Astrocyte (in vitro differentiated cells and primary cell): ENCODE results near the gene GRIK3. TPM values are rescaled to one million over a fixed set of nuclear protein-coding genes. Genes with fewer than 3 reads are reported as not detected.

ENCODE experiments used
- DNase-seq: peaks from one replicate; pipeline ENCODE4 v3.0.0-alpha.2; 2010; ENCODE audit warnings: low read depth
- FAIRE-seq: peaks from 2 replicates; lab custom pipeline; 2011; peaks lifted over from hg19 to GRCh38; lab: Jason Lieb, UNC
- H2AFZ ChIP-seq: 2 replicates; pipeline ENCODE4 v1.6.0; 2012; ENCODE audit warnings: low read depth, low read length, inconsistent platforms
- H3K27ac ChIP-seq: 2 replicates; pipeline ENCODE4 v1.5.1; 2011; ENCODE audit warnings: low read depth, low read length, inconsistent platforms
- H3K27me3 ChIP-seq: 2 replicates; pipeline ENCODE4 v1.6.0; 2011; ENCODE audit warnings: low read length, inconsistent platforms; ENCODE audit not compliant: insufficient read depth
- H3K36me3 ChIP-seq: 2 replicates; pipeline ENCODE4 v1.5.1; 2011; ENCODE audit warnings: low read length, inconsistent platforms; ENCODE audit not compliant: insufficient read depth
- H3K4me1 ChIP-seq: 2 replicates; pipeline ENCODE4 v1.5.1; 2011; ENCODE audit warnings: low read length, inconsistent platforms; ENCODE audit not compliant: insufficient read depth
- H3K4me2 ChIP-seq: 2 replicates; pipeline ENCODE4 v1.6.0; 2012; ENCODE audit warnings: low read length, inconsistent platforms
- H3K4me3 ChIP-seq: 2 replicates; pipeline ENCODE4 v1.5.1; 2011; ENCODE audit warnings: low read depth, mild to moderate bottlenecking, low read length, inconsistent platforms; ENCODE audit not compliant: insufficient read depth
- H3K79me2 ChIP-seq: 2 replicates; pipeline ENCODE4 v1.6.0; 2012; ENCODE audit warnings: mild to moderate bottlenecking, low read length, inconsistent platforms; ENCODE audit not compliant: insufficient read depth
- H3K9ac ChIP-seq: 2 replicates; pipeline ENCODE4 v1.6.0; 2012; ENCODE audit warnings: mild to moderate bottlenecking, low read length, inconsistent platforms
- H3K9me3 ChIP-seq: 2 replicates; pipeline ENCODE4 v1.5.1; 2012; ENCODE audit warnings: low read depth, mild to moderate bottlenecking, low read length, inconsistent platforms; ENCODE audit not compliant: insufficient read depth
- H4K20me1 ChIP-seq: 2 replicates; pipeline ENCODE4 v1.6.0; 2012; ENCODE audit warnings: low read length, inconsistent platforms; ENCODE audit not compliant: insufficient read depth
- H3K27ac Mint-ChIP-seq: one replicate; pipeline ENCODE4 v1.8.0; 2021; ENCODE audit warnings: mild to moderate bottlenecking, mixed read lengths; ENCODE audit not compliant: unreplicated experiment
- H3K27me3 Mint-ChIP-seq: one replicate; pipeline ENCODE4 v1.8.0; 2021; ENCODE audit warnings: low read depth, mixed read lengths; ENCODE audit not compliant: unreplicated experiment
- H3K36me3 Mint-ChIP-seq: one replicate; pipeline ENCODE4 v1.8.0; 2021; ENCODE audit warnings: low read depth, mixed read lengths; ENCODE audit not compliant: unreplicated experiment
- H3K4me1 Mint-ChIP-seq: one replicate; pipeline ENCODE4 v1.8.0; 2021; ENCODE audit warnings: low read depth, mixed read lengths; ENCODE audit not compliant: unreplicated experiment
- H3K4me3 Mint-ChIP-seq: one replicate; pipeline ENCODE4 v1.8.0; 2021; ENCODE audit warnings: mild to moderate bottlenecking, moderate library complexity, mixed read lengths; ENCODE audit not compliant: unreplicated experiment
- H3K9me3 Mint-ChIP-seq: one replicate; pipeline ENCODE4 v1.8.0; 2021; ENCODE audit warnings: mild to moderate bottlenecking, mixed read lengths; ENCODE audit not compliant: unreplicated experiment
- EZH2 ChIP-seq: IDR thresholded peaks from 2 replicates; pipeline ENCODE4 v1.6.1; 2012; ENCODE audit warnings: mild to moderate bottlenecking, low read length, inconsistent platforms; ENCODE audit not compliant: insufficient read depth
- total RNA-seq: library from RNA; stranded (reverse); gene quantifications from 2 replicates; pipeline ENCODE4 v1.2.1, GENCODE V29; 2021
- TF ChIP-seq, protein P1 (sequence below): IDR thresholded peaks from 2 replicates; pipeline ENCODE4 v1.5.1; 2011; ENCODE audit warnings: low read depth, mild to moderate bottlenecking, inconsistent platforms, low read length, moderate library complexity; ENCODE audit not compliant: insufficient read depth

GRIK3 gene
- total RNA-seq, 1 donor from 2014 or later: 0.16 TPM

DNA sequence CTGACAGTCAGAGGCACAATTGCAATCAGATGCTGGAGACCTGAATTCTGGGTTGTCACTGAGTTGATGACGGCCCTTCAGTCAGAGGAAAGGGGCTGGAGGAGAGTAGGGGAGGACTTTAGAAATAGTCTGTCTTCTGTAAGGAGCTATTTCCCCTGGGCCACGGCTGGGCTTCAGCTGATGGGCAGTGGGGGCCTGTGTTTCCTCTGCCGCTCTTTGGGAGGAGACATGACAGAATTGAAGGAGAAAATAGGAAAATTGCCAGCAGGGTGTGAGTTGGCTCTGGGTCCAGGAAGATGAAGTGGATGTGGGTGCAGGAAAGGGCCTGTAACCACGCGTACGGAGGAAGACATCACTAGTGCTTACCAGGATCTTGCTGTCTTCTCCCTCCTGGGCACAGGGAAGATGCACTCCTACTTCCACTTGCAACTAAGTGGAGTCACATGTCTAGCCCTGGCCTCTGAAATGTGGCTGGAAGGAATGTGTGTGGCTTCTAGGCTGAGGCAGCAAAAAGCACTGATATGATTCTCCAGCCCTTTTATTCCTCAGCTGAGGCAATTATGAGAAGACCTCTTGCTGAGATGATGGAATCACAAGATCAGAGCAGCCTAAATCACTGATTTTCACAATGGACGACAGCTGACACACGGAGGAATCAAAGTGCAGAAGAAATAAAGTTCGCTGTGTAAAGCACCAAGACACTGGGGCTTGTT, 250.0 kb downstream of the GRIK3 start:
- H3K4me2 ChIP-seq: no peak overlapping the region
- no peaks in the 10 kb centered on the region for H3K9me3 ChIP-seq
- Mint-ChIP-seq H3K27ac (no peak overlapping the region), H3K36me3 (no peaks in the 10 kb centered on the region), H3K9me3 (no peaks in the 10 kb centered on the region), H3K4me1 (peaks cover 8% of the 10 kb centered on the region), H3K27me3 (peaks cover 57% of the 10 kb centered on the region), H3K4me3 (no peak overlapping the region)
- no peaks in the 10 kb centered on the region for H3K4me1 ChIP-seq
- no peaks in the 10 kb centered on the region for H4K20me1 ChIP-seq
- no peak for FAIRE-seq
- no peak for TF ChIP-seq EZH2
- TF ChIP-seq, protein P1, sequence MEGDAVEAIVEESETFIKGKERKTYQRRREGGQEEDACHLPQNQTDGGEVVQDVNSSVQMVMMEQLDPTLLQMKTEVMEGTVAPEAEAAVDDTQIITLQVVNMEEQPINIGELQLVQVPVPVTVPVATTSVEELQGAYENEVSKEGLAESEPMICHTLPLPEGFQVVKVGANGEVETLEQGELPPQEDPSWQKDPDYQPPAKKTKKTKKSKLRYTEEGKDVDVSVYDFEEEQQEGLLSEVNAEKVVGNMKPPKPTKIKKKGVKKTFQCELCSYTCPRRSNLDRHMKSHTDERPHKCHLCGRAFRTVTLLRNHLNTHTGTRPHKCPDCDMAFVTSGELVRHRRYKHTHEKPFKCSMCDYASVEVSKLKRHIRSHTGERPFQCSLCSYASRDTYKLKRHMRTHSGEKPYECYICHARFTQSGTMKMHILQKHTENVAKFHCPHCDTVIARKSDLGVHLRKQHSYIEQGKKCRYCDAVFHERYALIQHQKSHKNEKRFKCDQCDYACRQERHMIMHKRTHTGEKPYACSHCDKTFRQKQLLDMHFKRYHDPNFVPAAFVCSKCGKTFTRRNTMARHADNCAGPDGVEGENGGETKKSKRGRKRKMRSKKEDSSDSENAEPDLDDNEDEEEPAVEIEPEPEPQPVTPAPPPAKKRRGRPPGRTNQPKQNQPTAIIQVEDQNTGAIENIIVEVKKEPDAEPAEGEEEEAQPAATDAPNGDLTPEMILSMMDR: no peak
- no peak overlapping the region for H3K4me3 ChIP-seq
- no peaks in the 10 kb centered on the region for H3K27me3 ChIP-seq
- no peak overlapping the region for H3K9ac ChIP-seq
- H2AFZ ChIP-seq: no peak overlapping the region
- no peaks in the 10 kb centered on the region for H3K79me2 ChIP-seq
- DNase-seq: no peak
- H3K36me3 ChIP-seq: no peaks in the 10 kb centered on the region
- H3K27ac ChIP-seq: no peak overlapping the region

GRCh38 chr1:36783475-36783874, 250.8 kb downstream of the GRIK3 start:
- Mint-ChIP-seq H3K27ac (peak overlapping the region; percentile 26), H3K4me3 (no peak overlapping the region), H3K9me3 (no peaks in the 10 kb centered on the region), H3K27me3 (peaks cover 55% of the 10 kb centered on the region), H3K36me3 (no peaks in the 10 kb centered on the region), H3K4me1 (peaks cover 8% of the 10 kb centered on the region)
- Histone ChIP-seq H3K36me3 (no peaks in the 10 kb centered on the region), H3K79me2 (no peaks in the 10 kb centered on the region), H3K4me1 (no peaks in the 10 kb centered on the region), H3K4me3 (no peak overlapping the region), H2AFZ (no peak overlapping the region), H3K4me2 (no peak overlapping the region), H3K9ac (no peak overlapping the region), H3K27ac (no peak overlapping the region), H4K20me1 (no peaks in the 10 kb centered on the region), H3K27me3 (no peaks in the 10 kb centered on the region), H3K9me3 (no peaks in the 10 kb centered on the region)
- TF ChIP-seq EZH2: no peak
- TF ChIP-seq, protein P1: no peak
- FAIRE-seq (no peak), DNase-seq (no peak)

GRCh38 chr1:36782785-36783184, 251.5 kb downstream of the GRIK3 start:
- H3K36me3 ChIP-seq: no peaks in the 10 kb centered on the region
- no peak for FAIRE-seq
- Mint-ChIP-seq H3K4me3 (no peak overlapping the region), H3K27me3 (peaks cover 53% of the 10 kb centered on the region), H3K4me1 (peaks cover 8% of the 10 kb centered on the region), H3K36me3 (no peaks in the 10 kb centered on the region), H3K27ac (no peak overlapping the region), H3K9me3 (no peaks in the 10 kb centered on the region)
- no peak overlapping the region for H3K4me2 ChIP-seq
- no peak overlapping the region for H3K9ac ChIP-seq
- H3K27me3 ChIP-seq: no peaks in the 10 kb centered on the region
- TF ChIP-seq, protein P1: no peak
- TF ChIP-seq EZH2: no peak
- DNase-seq: no peak
- H3K4me3 ChIP-seq: no peak overlapping the region
- H2AFZ ChIP-seq: no peak overlapping the region
- H4K20me1 ChIP-seq: no peaks in the 10 kb centered on the region
- no peaks in the 10 kb centered on the region for H3K79me2 ChIP-seq
- H3K27ac ChIP-seq: no peak overlapping the region
- no peaks in the 10 kb centered on the region for H3K4me1 ChIP-seq
- H3K9me3 ChIP-seq: no peaks in the 10 kb centered on the region
